GM10248 (cell line): ENCODE data around the gene SLC47A1.

Experiments used
- CTCF ChIA-PET: fragments of 300-600 bp; sonication (Branson Sonifier 250); formaldehyde crosslinking; extraction: SDS; loops from one replicate; lab custom pipeline; 2021; ENCODE audit warnings: antibody characterized with exemption; lab: Yijun Ruan, JAX
- POLR2A ChIA-PET: fragments of 350-650 bp; sonication (Branson Sonifier 250); formaldehyde crosslinking; extraction: SDS; loops from one replicate; lab custom pipeline; 2020; ENCODE audit warnings: antibody characterized with exemption; lab: Yijun Ruan, JAX
- DNase-seq: peaks from one replicate; pipeline ENCODE4 v3.0.0; 2012; ENCODE audit errors: extremely low spot score
- TF ChIP-seq, protein P1 (sequence below): IDR thresholded peaks from 2 replicates; pipeline ENCODE4 v1.5.1; 2012; ENCODE audit warnings: mild to moderate bottlenecking, low read depth; ENCODE audit errors: extremely low read depth, missing control alignments, control extremely low read depth

SLC47A1 gene

DNA sequence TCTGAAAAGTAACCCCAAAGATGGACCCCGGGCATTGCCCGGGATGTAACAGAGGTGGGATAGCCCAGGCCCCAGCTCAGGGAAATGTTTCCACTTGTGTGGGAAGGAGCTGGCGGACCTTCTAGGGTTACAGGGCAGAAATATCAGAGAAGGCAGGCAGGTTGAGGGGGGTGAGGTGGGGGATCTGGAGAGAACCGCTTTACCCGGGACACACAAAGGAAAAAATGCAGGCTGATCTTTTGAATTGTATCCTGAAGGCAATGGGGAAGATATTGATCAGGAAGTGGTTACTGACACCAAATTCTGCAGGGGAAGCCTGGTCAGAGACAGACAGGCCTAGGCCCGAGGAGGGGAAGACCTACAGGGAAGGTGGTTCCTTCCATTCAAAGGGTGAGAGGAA lies 3.5 kb downstream of the SLC47A1 start:
- CTCF ChIA-PET: interaction anchor here (1.4 to 2.3 kb wide), 3 partner anchors 9 to 24 kb away, joined by 3 to 5 read pairs (median 3); no protein-coding TSS in a partner anchor
- TF ChIP-seq, protein P1, sequence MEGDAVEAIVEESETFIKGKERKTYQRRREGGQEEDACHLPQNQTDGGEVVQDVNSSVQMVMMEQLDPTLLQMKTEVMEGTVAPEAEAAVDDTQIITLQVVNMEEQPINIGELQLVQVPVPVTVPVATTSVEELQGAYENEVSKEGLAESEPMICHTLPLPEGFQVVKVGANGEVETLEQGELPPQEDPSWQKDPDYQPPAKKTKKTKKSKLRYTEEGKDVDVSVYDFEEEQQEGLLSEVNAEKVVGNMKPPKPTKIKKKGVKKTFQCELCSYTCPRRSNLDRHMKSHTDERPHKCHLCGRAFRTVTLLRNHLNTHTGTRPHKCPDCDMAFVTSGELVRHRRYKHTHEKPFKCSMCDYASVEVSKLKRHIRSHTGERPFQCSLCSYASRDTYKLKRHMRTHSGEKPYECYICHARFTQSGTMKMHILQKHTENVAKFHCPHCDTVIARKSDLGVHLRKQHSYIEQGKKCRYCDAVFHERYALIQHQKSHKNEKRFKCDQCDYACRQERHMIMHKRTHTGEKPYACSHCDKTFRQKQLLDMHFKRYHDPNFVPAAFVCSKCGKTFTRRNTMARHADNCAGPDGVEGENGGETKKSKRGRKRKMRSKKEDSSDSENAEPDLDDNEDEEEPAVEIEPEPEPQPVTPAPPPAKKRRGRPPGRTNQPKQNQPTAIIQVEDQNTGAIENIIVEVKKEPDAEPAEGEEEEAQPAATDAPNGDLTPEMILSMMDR: no peak
- no peak for DNase-seq
- POLR2A ChIA-PET: no interaction called here

DNA sequence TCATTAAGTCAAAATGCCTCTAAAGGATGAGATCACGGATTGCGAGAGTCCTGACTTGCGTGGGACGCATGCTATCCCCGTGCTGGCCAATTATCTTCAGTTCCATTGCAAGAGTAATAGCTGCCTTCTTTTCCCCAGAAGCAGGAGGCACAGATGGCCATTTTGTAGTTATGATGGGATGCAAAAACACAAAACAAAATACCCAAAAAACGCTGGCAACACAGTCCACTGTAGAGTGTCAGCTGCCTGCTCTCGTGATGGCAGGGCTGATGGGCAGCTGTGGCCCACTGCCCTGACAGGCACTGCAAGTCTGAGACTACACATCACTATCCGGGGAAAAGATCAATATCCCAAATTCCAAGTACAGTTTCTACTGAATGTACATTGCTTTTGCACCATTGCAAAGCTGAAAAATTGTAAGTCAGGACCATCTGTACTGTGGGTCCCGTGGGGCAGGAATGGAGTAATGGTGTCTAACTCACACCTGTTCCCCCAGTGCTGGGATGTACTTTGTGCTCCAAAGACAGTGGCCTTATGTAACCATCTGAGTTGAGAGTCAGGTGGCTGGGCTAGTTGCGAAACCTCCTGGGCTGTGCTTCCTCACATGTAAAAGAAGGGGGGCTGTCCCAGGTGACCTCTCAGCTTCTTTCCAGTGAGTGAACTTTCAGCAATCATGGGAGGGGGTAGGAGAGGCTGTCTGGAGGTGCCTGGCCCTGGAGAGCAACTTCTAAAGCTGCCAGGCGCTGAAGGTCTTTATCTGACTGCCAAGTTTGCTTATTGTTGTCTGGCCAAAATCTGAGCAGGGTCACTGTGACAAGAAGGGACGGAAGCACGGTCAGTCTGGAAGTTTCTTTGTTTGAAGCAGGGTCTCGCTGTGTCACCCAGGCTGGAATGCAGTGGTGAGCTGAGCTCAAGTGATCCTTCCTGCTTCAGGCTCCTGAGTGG lies 4.7 kb downstream of the SLC47A1 start:
- CTCF ChIA-PET: interaction anchor here (1.0 to 2.3 kb wide), 3 partner anchors 8 to 25 kb away, joined by 3 to 5 read pairs (median 3); no protein-coding TSS in a partner anchor
- TF ChIP-seq, protein P1: no peak
- DNase-seq: no peak
- POLR2A ChIA-PET: no interaction called here

DNA sequence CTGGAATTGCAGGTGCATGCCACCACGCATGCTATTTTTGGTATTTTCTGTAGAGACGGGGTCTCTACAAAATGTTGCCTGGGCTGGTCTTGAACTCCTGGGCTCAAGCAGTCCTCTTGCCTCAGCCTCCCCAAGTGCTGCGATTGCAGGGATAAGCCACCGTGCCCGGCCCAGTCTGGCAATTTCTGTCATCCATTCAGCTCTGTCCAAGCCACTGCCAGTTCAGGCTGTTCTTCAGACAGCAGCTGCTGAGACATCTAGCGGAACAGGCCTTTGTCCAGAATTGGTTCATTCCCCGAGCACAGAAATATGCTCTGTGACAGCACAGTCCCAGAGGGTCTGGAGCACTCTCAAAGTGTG lies 5.4 kb downstream of the SLC47A1 start:
- CTCF ChIA-PET: interaction anchor here (1.0 kb wide), 1 partner anchor 9 kb away, joined by 3 read pairs; no protein-coding TSS in a partner anchor

DNA sequence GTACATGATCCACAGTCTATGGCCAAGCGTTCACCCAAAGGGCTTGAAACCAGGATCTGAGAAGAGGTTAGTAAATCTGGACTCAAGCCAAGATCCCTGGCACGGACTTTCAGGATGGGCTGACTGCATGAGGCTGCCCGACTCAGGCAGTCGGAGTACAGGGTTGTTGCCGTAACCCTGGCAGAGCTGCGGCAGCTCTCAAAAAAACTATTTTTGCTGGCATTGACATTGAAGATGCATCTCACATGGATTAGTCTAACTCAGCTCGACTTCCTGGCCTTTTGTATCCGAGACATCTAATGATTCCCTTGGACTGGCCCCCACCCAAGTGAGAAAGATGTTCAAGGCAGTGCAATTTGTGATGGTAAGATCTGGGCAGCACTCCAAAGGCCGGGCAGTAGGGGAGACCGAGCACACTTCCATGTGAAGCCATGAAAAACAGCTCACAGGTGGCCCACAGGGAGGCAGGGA lies 6.2 kb downstream of the SLC47A1 start:
- ChIA-PET POLR2A (no interaction called here), CTCF (interaction anchor here (0.8 kb wide), 1 partner anchor 177 kb away, joined by 3 read pairs; the partner anchor contains the start of gene B9D1)
- no peak for DNase-seq
- TF ChIP-seq, protein P1: no peak

More for the DNA sequence above, 5.4 kb downstream of the SLC47A1 start:
- TF ChIP-seq, protein P1: no peak
- POLR2A ChIA-PET: no interaction called here
- DNase-seq: no peak

DNA sequence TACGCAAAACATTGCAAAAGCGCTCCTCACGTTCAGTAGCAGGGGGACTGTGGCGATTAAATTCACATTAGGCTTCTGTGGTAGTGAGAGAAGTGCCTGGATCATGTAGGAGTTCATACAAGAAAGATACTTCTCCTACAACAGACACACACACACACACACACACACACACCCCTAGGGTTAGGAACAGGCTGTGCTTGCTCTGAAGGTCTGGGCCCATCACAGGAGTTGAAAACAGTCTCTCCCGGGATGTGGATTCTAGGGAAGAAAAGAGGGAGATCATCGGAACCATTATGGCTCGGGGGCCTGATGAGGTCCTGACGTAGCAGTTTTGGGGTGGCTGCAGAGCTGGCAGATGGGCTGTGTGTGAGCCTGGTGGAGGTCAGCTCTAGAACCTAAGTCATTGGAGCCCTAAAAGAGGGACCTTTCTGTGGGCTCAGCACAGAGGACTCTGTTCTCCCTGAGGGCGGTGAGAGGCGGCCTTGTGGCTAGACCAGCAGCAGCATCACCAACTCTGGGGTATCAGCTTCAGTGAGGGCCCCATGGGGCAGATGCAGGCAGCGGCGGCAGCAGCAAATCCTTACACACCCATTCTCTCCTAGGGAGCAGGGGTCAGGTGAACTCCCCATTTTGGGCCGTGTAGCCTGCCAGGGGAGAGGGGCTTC lies 7.2 kb downstream of the SLC47A1 start:
- POLR2A ChIA-PET: no interaction called here
- no peak for DNase-seq
- CTCF ChIA-PET: interaction anchor here (0.8 kb wide), 1 partner anchor 178 kb away, joined by 3 read pairs; the partner anchor contains the start of gene B9D1
- TF ChIP-seq, protein P1: no peak

DNA sequence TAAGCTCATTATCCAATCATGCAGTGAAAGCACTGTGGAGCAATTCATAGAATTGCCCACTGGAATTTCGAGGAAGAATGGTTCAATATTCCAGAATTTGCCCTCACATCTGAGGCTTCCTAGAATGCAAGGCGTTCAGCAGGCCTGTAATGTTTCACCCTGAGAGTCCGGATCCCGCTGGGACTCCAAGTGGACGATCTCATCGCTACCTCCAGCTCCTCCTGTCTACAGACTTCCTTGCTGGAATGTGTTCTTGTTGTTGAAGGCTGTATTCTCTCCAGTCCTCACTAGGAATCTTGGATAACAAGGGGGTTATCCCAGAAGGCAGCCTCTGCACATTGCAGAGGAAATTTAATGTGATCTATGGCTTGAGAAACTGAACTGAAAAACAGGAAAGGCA lies 7.8 kb downstream of the SLC47A1 start:
- CTCF ChIA-PET: no interaction called here
- TF ChIP-seq, protein P1: no peak
- no peak for DNase-seq
- POLR2A ChIA-PET: no interaction called here
